GM23338 (cell line): ENCODE measurements around the gene TMEM154. TPM values are rescaled to one million over a fixed set of nuclear protein-coding genes. Genes with fewer than 3 reads are reported as not detected.

Experiments used
- ATAC-seq: fragments of 200-7000 bp; cut with Tn5 transposase; 3 replicates; pipeline ENCODE4 v1.9.1; 2020
- DNase-seq: peaks from one replicate; pipeline ENCODE4 v3.0.0-alpha.2; 2015; ENCODE audit warnings: low spot score
- H2AFZ ChIP-seq: fragments of 200-600 bp; sonication (generic); 2 replicates; pipeline ENCODE4 v1.8.0; 2016; ENCODE audit warnings: antibody characterized with exemption, mild to moderate bottlenecking, moderate library complexity
- H3F3A ChIP-seq: fragments of 200-600 bp; sonication (generic); replicated peaks from 2 replicates; pipeline ENCODE4 v1.8.0; 2017; ENCODE audit warnings: antibody characterized with exemption, mixed run types, low read depth
- H3K27ac ChIP-seq: fragments of 200-600 bp; sonication (generic); 2 replicates; pipeline ENCODE4 v1.6.1; 2016; ENCODE audit warnings: low read depth
- H3K27me3 ChIP-seq: fragments of 200-600 bp; sonication (generic); 2 replicates; pipeline ENCODE4 v1.8.0; 2016; ENCODE audit warnings: mild to moderate bottlenecking, mixed run types, moderate library complexity; ENCODE audit not compliant: insufficient read depth
- H3K36me3 ChIP-seq: fragments of 200-600 bp; sonication (generic); 2 replicates; pipeline ENCODE4 v1.8.0; 2016; ENCODE audit warnings: mild to moderate bottlenecking; ENCODE audit not compliant: insufficient read depth
- H3K4me1 ChIP-seq: fragments of 200-600 bp; sonication (generic); 2 replicates; pipeline ENCODE4 v1.8.0; 2016; ENCODE audit warnings: mild to moderate bottlenecking, moderate library complexity; ENCODE audit not compliant: insufficient read depth
- H3K4me2 ChIP-seq: fragments of 200-600 bp; sonication (generic); 2 replicates; pipeline ENCODE4 v1.7.1; 2017; ENCODE audit warnings: mixed run types
- H3K4me3 ChIP-seq: fragments of 200-600 bp; sonication (generic); 2 replicates; pipeline ENCODE4 v1.6.1; 2016; ENCODE audit warnings: mixed run types
- H3K79me2 ChIP-seq: fragments of 200-600 bp; sonication (generic); replicated peaks from 2 replicates; pipeline ENCODE4 v1.8.0; 2017; ENCODE audit warnings: mild to moderate bottlenecking; ENCODE audit not compliant: insufficient read depth
- H3K9me2 ChIP-seq: fragments of 200-600 bp; sonication (generic); 2 replicates; pipeline ENCODE4 v1.8.0; 2017; ENCODE audit not compliant: insufficient read depth
- H4K20me1 ChIP-seq: fragments of 200-600 bp; sonication (generic); replicated peaks from 2 replicates; pipeline ENCODE4 v1.8.0; 2017; ENCODE audit warnings: mild to moderate bottlenecking; ENCODE audit not compliant: insufficient read depth
- H3K27ac Mint-ChIP-seq: 2 replicates; pipeline ENCODE4 v1.8.0; 2020; ENCODE audit warnings: inconsistent platforms, mild to moderate bottlenecking, moderate library complexity, mixed read lengths
- H3K27me3 Mint-ChIP-seq: 3 replicates; pipeline ENCODE4 v1.8.0; 2022; ENCODE audit warnings: low read depth, mild to moderate bottlenecking, moderate library complexity, mixed read lengths, inconsistent platforms; ENCODE audit not compliant: insufficient read depth, poor library complexity
- H3K36me3 Mint-ChIP-seq: 3 replicates; pipeline ENCODE4 v1.8.0; 2021; ENCODE audit warnings: low read depth, mild to moderate bottlenecking, inconsistent platforms, moderate library complexity, mixed read lengths
- H3K4me1 Mint-ChIP-seq: 3 replicates; pipeline ENCODE4 v1.8.0; 2020; ENCODE audit warnings: mild to moderate bottlenecking, inconsistent platforms, mixed read lengths
- H3K4me3 Mint-ChIP-seq: 3 replicates; pipeline ENCODE4 v1.8.0; 2021; ENCODE audit warnings: moderate library complexity, mild to moderate bottlenecking, inconsistent platforms, mixed read lengths
- H3K9me3 Mint-ChIP-seq: 3 replicates; pipeline ENCODE4 v1.8.0; 2020; ENCODE audit warnings: moderate library complexity, mild to moderate bottlenecking, inconsistent platforms, mixed read lengths
- CREB1 ChIP-seq: fragments of 250-450 bp; sonication (Bioruptor Pico); IDR thresholded peaks from 2 replicates; pipeline ENCODE4 v1.5.0; 2020; ENCODE audit warnings: low read depth, mild to moderate bottlenecking, moderate library complexity
- CTCF ChIP-seq, 2 experiments: fragments of 200-600 bp in 1 of 2; sonication (generic) in 1 of 2; conservative IDR thresholded peaks; 2 replicates each; pipeline versions ENCODE4 v1.5.1 to v1.6.1; 2016 to 2017; ENCODE audit warnings: antibody characterized with exemption in 2 of 2, low read depth in 2 of 2, mild to moderate bottlenecking in 2 of 2, moderate library complexity in 1 of 2
- ETS1 ChIP-seq: IDR thresholded peaks from 2 replicates; pipeline ENCODE4 v1.6.1; 2016; ENCODE audit warnings: antibody characterized with exemption
- EZH2 ChIP-seq: fragments of 200-600 bp; sonication (generic); IDR thresholded peaks from one replicate; pipeline ENCODE4 v1.8.0; 2017; ENCODE audit warnings: antibody characterized with exemption, mild to moderate bottlenecking, low read depth; ENCODE audit not compliant: unreplicated experiment
- JUNB ChIP-seq: IDR thresholded peaks from one replicate; pipeline ENCODE4 v1.6.1; 2016; ENCODE audit warnings: antibody characterized with exemption; ENCODE audit not compliant: unreplicated experiment
- NANOG ChIP-seq: IDR thresholded peaks from 2 replicates; pipeline ENCODE4 v1.6.1; 2016; ENCODE audit warnings: antibody characterized with exemption, borderline replicate concordance
- POLR2AphosphoS5 ChIP-seq: IDR thresholded peaks from 2 replicates; pipeline ENCODE4 v1.6.1; 2016; ENCODE audit warnings: antibody characterized with exemption, low read depth
- STAT1 ChIP-seq: IDR thresholded peaks from one replicate; pipeline ENCODE4 v1.6.1; 2016; ENCODE audit warnings: antibody characterized with exemption; ENCODE audit not compliant: unreplicated experiment
- ZNF114 ChIP-seq: fragments of 250-450 bp; sonication (Bioruptor Pico); IDR thresholded peaks from 2 replicates; pipeline ENCODE4 v1.5.0; 2020; ENCODE audit warnings: mild to moderate bottlenecking, moderate library complexity
- ZNF331 ChIP-seq: fragments of 250-450 bp; sonication (Bioruptor Pico); IDR thresholded peaks from 2 replicates; pipeline ENCODE4 v1.5.0; 2020; ENCODE audit warnings: low read depth, mild to moderate bottlenecking, moderate library complexity
- ZNF462 ChIP-seq: fragments of 250-450 bp; sonication (Bioruptor Pico); IDR thresholded peaks from 2 replicates; pipeline ENCODE4 v1.5.0; 2020; ENCODE audit warnings: mild to moderate bottlenecking, moderate library complexity
- polyA plus RNA-seq: library from polyadenylated mRNA; unstranded; fragments of >200 nt; fragmentation: Nextera tagmentation; extraction: Ambion mirVana; gene quantifications from 2 replicates; pipeline ENCODE4 v1.2.1, GENCODE V29; 2016
- total RNA-seq: library from RNA; depleted of rRNA; stranded (reverse); fragments of >200 nt; shearing (Covaris generic); gene quantifications from 2 replicates; pipeline ENCODE4 v1.2.3, GENCODE V29; 2014

The TMEM154 gene
- total and polyA plus RNA-seq, 2 experiments from 2014 or later, result 1.0 to 1.7 TPM

DNA sequence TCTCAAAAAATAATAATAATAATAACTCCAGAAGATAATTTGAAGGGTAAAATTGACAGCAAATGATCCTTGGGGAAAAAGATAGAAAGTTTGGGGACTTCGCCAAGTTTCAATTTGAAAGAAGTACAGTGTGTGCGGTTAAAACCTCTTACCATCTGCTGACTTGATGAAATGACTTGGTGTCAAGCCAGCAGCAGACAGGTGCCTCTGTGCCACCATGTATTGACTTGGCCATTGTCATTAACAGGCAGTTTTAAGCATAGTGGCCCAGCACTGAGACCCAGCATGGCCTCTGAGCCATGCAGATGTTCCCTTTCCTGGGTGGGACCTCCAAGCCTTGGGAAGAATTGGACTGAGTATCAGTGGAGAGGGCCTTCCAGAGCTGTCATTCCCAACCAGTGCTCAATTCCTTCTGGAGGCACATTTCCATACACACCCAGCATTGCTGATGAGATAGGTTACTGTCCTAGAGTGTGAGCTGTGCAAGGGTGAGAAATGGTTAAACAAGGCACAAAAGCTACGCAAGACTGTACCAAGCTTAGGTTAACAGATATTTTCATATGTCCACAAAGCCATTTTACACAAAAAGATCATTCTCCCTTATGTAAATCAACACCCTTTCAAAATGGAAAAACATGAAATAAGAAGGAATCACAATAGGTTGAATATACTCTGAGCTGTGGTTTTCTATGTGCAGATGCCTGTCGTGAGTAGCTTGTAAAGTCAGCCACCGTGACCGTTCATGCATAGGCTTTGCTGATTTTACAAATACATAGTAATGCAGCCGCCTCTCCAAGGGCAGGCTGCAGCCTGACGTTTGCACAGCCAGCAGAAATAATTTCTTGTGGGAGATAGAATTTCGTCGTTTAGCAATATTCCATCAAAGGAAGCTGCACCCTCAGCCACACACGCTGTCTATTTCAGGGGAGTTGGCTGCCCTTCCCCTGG is 84.5 kb downstream of the TMEM154 start:
- no peaks in the 10 kb centered on the region for H3K79me2 ChIP-seq
- Mint-ChIP-seq H3K36me3 (no peaks in the 10 kb centered on the region), H3K4me3 (no peak overlapping the region), H3K27me3 (peaks cover 4% of the 10 kb centered on the region), H3K4me1 (peaks cover 16% of the 10 kb centered on the region), H3K9me3 (no peaks in the 10 kb centered on the region), H3K27ac (no peak overlapping the region)
- no peak for ATAC-seq
- H3F3A ChIP-seq, result no peaks in the 10 kb centered on the region
- H3K27ac ChIP-seq, result no peak overlapping the region
- no peak overlapping the region for H2AFZ ChIP-seq
- H3K27me3 ChIP-seq, result no peaks in the 10 kb centered on the region
- H3K4me3 ChIP-seq, result no peak overlapping the region
- no peak for TF ChIP-seq POLR2AphosphoS5
- TF ChIP-seq STAT1, result no peak
- no peak for TF ChIP-seq CTCF (conservative IDR thresholded peaks at IDR 0.05; ENCODE audit: low read depth in 2 of 2)
- no peak for TF ChIP-seq EZH2
- no peak for TF ChIP-seq NANOG
- TF ChIP-seq ETS1, result no peak
- no peak for TF ChIP-seq ZNF462 (CRISPR knock-in tag)
- TF ChIP-seq ZNF114 (CRISPR knock-in tag), result no peak
- TF ChIP-seq ZNF331 (CRISPR knock-in tag), result no peak
- TF ChIP-seq JUNB, result no peak
- no peak for TF ChIP-seq CREB1
- H4K20me1 ChIP-seq, result no peaks in the 10 kb centered on the region
- no peaks in the 10 kb centered on the region for H3K9me2 ChIP-seq
- 0 out of 2 replicates have a peak, but pooled peaks cover 4% of the 10 kb centered on the region for H3K4me1 ChIP-seq
- no peak overlapping the region for H3K4me2 ChIP-seq
- H3K36me3 ChIP-seq, result no peaks in the 10 kb centered on the region
- DNase-seq, result no peak
